Measurements from ENCODE around the gene COL4A2. TPM values are rescaled to one million over a fixed set of nuclear protein-coding genes. Genes with fewer than 3 reads are reported as not detected.

The COL4A2 gene
- total RNA-seq, 4 donors from 2014 or later, result 51.2 to 85.8 (median 70.5) TPM

DNA sequence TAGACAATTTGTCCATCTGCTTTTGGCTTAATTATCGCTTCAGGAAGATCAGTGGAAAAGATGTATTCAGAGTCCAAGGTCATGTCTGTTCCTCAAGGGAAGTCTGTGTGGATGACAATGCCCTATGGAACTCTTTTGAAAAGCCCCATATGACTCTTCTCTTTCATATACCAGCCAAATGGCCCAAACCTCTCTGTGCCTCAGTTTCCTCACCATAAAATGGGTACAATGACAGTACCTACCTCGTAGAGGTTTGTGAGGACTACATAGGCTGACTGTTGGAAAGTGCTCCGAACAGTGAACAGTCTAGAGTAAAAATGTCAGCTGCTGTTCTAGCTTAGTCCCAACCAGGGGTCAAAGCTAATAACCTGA lies 104.6 kb downstream of the COL4A2 start:
- no peaks in the 10 kb centered on the region for H3K9me3 ChIP-seq
- intact Hi-C loops (cut with DNase I; ENCODE audit: low total_unique reads), result loop anchor here (1.0 to 10.0 kb wide), 6 partner anchors 15 to 303 kb away; partner anchors contain the start of genes COL4A1, COL4A2 and ING1
- H3K27me3 ChIP-seq, result no peaks in the 10 kb centered on the region
- in situ Hi-C loops (cut with MboI; ENCODE audit: low sequenced_read_pairs in 4 of 4), result loop anchor here in 3 of 4 donors (5.0 to 25.0 kb wide), 4 partner anchors 107 to 187 kb away; partner anchors contain the start of genes COL4A1 (in 1 of the 3) and COL4A2 (in 1 of the 3)
- peak overlapping the region in 1 of 4 donors; percentile 10 for H3K4me3 ChIP-seq
- TF ChIP-seq, protein P1, sequence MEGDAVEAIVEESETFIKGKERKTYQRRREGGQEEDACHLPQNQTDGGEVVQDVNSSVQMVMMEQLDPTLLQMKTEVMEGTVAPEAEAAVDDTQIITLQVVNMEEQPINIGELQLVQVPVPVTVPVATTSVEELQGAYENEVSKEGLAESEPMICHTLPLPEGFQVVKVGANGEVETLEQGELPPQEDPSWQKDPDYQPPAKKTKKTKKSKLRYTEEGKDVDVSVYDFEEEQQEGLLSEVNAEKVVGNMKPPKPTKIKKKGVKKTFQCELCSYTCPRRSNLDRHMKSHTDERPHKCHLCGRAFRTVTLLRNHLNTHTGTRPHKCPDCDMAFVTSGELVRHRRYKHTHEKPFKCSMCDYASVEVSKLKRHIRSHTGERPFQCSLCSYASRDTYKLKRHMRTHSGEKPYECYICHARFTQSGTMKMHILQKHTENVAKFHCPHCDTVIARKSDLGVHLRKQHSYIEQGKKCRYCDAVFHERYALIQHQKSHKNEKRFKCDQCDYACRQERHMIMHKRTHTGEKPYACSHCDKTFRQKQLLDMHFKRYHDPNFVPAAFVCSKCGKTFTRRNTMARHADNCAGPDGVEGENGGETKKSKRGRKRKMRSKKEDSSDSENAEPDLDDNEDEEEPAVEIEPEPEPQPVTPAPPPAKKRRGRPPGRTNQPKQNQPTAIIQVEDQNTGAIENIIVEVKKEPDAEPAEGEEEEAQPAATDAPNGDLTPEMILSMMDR (IDR thresholded peaks at IDR 0.05 in 4 of 5, conservative IDR thresholded peaks at IDR 0.05 in 1 of 5), result no peak
- TF ChIP-seq POLR2A (IDR thresholded peaks at IDR 0.05), result no peak
- H3K27ac ChIP-seq, result peak overlapping the region; percentile 75 to 87 (median 80)
- DNase-seq (no peak), ATAC-seq (no peak)
- peaks cover 55 to 56% of the 10 kb centered on the region in 2 donors for H3K4me1 ChIP-seq
- H3K36me3 ChIP-seq, result no peaks in the 10 kb centered on the region

- Histone ChIP-seq H3K4me3 (peak overlapping the region in 1 of 4 donors; percentile 22), H3K27ac (peak overlapping the region; percentile 75 to 87 (median 80)), H3K36me3 (no peaks in the 10 kb centered on the region), H3K4me1 (peaks cover 59 to 61% of the 10 kb centered on the region in 2 donors), H3K27me3 (no peaks in the 10 kb centered on the region), H3K9me3 (no peaks in the 10 kb centered on the region)
- TF ChIP-seq, protein P1 (IDR thresholded peaks at IDR 0.05 in 4 of 5, conservative IDR thresholded peaks at IDR 0.05 in 1 of 5), result peak; percentile 81 to 93 (median 84)
- TF ChIP-seq POLR2A (IDR thresholded peaks at IDR 0.05), result no peak
- in situ Hi-C loops (cut with MboI; ENCODE audit: low sequenced_read_pairs in 4 of 4), result loop anchor here in 3 of 4 donors (5.0 to 25.0 kb wide), 4 partner anchors 108 to 188 kb away; partner anchors contain the start of genes COL4A1 (in 1 of the 3) and COL4A2 (in 1 of the 3)
- ATAC-seq, result peak; percentile 88
- DNase-seq, result peak; percentile 87 to 93
- intact Hi-C loops (cut with DNase I; ENCODE audit: low total_unique reads), result loop anchor here (1.0 to 10.0 kb wide), 5 partner anchors 105 to 302 kb away; partner anchors contain the start of genes COL4A1, COL4A2 and ING1
These were observed 105.2 kb downstream of the COL4A2 start for GRCh38 chr13:110412132-110412914.

GRCh38 chr13:110413016-110413675 lies 106.1 kb downstream of the COL4A2 start:
- in situ Hi-C loops (cut with MboI; ENCODE audit: low sequenced_read_pairs in 4 of 4) (loop anchor here in 3 of 4 donors (5.0 to 25.0 kb wide), 4 partner anchors 108 to 188 kb away; partner anchors contain the start of genes COL4A1 (in 1 of the 3) and COL4A2 (in 1 of the 3)), intact Hi-C loops (cut with DNase I; ENCODE audit: low total_unique reads) (loop anchor here (5.0 to 10.0 kb wide), 3 partner anchors 109 to 302 kb away; partner anchors contain the start of gene ING1)
- Histone ChIP-seq H3K36me3 (no peaks in the 10 kb centered on the region), H3K4me3 (no peak overlapping the region), H3K4me1 (peaks cover 58 to 68% of the 10 kb centered on the region in 2 donors), H3K9me3 (no peaks in the 10 kb centered on the region), H3K27me3 (no peaks in the 10 kb centered on the region), H3K27ac (peak overlapping the region; percentile 69 to 87 (median 72))
- ATAC-seq (no peak), DNase-seq (no peak)
- TF ChIP-seq POLR2A (IDR thresholded peaks at IDR 0.05), result no peak
- TF ChIP-seq, protein P1 (IDR thresholded peaks at IDR 0.05 in 4 of 5, conservative IDR thresholded peaks at IDR 0.05 in 1 of 5), result no peak

DNA sequence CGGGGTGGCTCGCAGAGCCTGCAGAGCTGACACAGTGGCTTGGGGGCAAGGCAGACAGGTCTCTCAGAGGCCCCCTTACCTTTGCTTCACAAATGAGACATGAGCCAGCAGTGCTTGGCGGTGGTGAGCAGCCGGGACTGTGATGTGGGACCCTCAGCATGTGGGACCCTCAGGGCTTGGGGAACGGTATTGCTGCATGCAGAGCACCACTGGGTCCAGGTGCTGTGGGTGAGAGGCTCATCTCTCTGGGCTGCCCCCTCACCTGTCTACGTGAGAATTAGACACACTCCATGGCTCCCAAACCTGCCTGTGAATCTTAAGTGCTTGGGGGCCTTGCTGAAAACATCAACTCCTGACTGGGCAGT lies 106.6 kb downstream of the COL4A2 start:
- DNase-seq, result no peak
- H3K36me3 ChIP-seq, result no peaks in the 10 kb centered on the region
- TF ChIP-seq, protein P1 (IDR thresholded peaks at IDR 0.05 in 4 of 5, conservative IDR thresholded peaks at IDR 0.05 in 1 of 5), result no peak
- TF ChIP-seq POLR2A (IDR thresholded peaks at IDR 0.05), result no peak
- in situ Hi-C loops (cut with MboI; ENCODE audit: low sequenced_read_pairs in 4 of 4) (loop anchor here in 3 of 4 donors (5.0 to 25.0 kb wide), 4 partner anchors 109 to 189 kb away; partner anchors contain the start of genes COL4A1 (in 1 of the 3) and COL4A2 (in 1 of the 3)), intact Hi-C loops (cut with DNase I; ENCODE audit: low total_unique reads) (loop anchor here (5.0 to 10.0 kb wide), 3 partner anchors 109 to 301 kb away; partner anchors contain the start of gene ING1)
- H3K27me3 ChIP-seq, result no peaks in the 10 kb centered on the region
- H3K27ac ChIP-seq, result peak overlapping the region; percentile 69 to 87 (median 72)
- H3K9me3 ChIP-seq, result no peaks in the 10 kb centered on the region
- ATAC-seq, result no peak
- H3K4me3 ChIP-seq, result no peak overlapping the region
- peaks cover 58 to 70% of the 10 kb centered on the region in 2 donors for H3K4me1 ChIP-seq
